HEK293 (cell line): ENCODE measurements around the gene RTKN.

Experiments used
- CTCF ChIA-PET: fragments of 350-600 bp; formaldehyde crosslinking; extraction: SDS; loops from one replicate; lab custom pipeline; 2021; ENCODE audit warnings: antibody characterized with exemption; lab: Yijun Ruan, JAX
- POLR2A ChIA-PET: fragments of 300-600 bp; formaldehyde crosslinking; extraction: SDS; loops from one replicate; lab custom pipeline; 2020; ENCODE audit warnings: antibody characterized with exemption, inconsistent platforms; lab: Yijun Ruan, JAX
- H3K27ac ChIP-seq: fragments of 200-500 bp; sonication (Bioruptor generic); 2 replicates; pipeline ENCODE4 v1.5.1; 2014; ENCODE audit warnings: low read depth, low read length, control low read depth, inconsistent platforms; ENCODE audit errors: extremely low read depth
- H3K36me3 ChIP-seq, 2 experiments: fragments of 200-500 bp in 1 of 2; sonication (Bioruptor generic) in 1 of 2; 1 replicate in 1 of 2; 2 replicates in 1 of 2; pipeline ENCODE4 v1.5.1; 2014 to 2017; ENCODE audit warnings: inconsistent platforms in 2 of 2, low read length in 2 of 2; ENCODE audit not compliant: control insufficient read depth in 2 of 2, insufficient read depth in 1 of 2
- H3K4me1 ChIP-seq: fragments of 200-500 bp; sonication (Bioruptor generic); 2 replicates; pipeline ENCODE4 v1.5.1; 2014; ENCODE audit warnings: mild to moderate bottlenecking, low read length, inconsistent platforms; ENCODE audit not compliant: control insufficient read depth, insufficient read depth
- H3K4me3 ChIP-seq: 2 replicates; pipeline ENCODE4 v1.5.1; 2011; ENCODE audit warnings: low read depth, mild to moderate bottlenecking, control low read depth, low read length, moderate library complexity
- H3K9me3 ChIP-seq: fragments of 200-500 bp; sonication (Bioruptor generic); 2 replicates; pipeline ENCODE4 v1.5.1; 2014; ENCODE audit warnings: low read depth, low read length, inconsistent platforms; ENCODE audit not compliant: control insufficient read depth, insufficient read depth
- FEZF1 ChIP-seq: fragments of 450-650 bp; formaldehyde crosslinking; IDR thresholded peaks from 2 replicates; pipeline ENCODE4 v1.5.1; 2016; ENCODE audit warnings: missing biosample characterization, missing genetic modification characterization
- SP2 ChIP-seq: fragments of 450-650 bp; formaldehyde crosslinking; IDR thresholded peaks from 2 replicates; pipeline ENCODE4 v1.5.1; 2016; ENCODE audit warnings: missing biosample characterization, missing genetic modification characterization
- SP3 ChIP-seq: fragments of 450-650 bp; formaldehyde crosslinking; IDR thresholded peaks from 2 replicates; pipeline ENCODE4 v1.5.1; 2016; ENCODE audit warnings: missing biosample characterization, missing genetic modification characterization
- SP7 ChIP-seq: fragments of 450-650 bp; formaldehyde crosslinking; IDR thresholded peaks from 2 replicates; pipeline ENCODE4 v1.5.1; 2016; ENCODE audit warnings: missing biosample characterization, missing genetic modification characterization
- ZBTB7A ChIP-seq: fragments of 450-650 bp; formaldehyde crosslinking; IDR thresholded peaks from 2 replicates; pipeline ENCODE4 v1.5.1; 2016; ENCODE audit warnings: low read depth, missing biosample characterization, missing genetic modification characterization
- ZNF155 ChIP-seq: fragments of 450-650 bp; formaldehyde crosslinking; IDR thresholded peaks from 2 replicates; pipeline ENCODE4 v1.5.1; 2016; ENCODE audit warnings: missing biosample characterization, missing genetic modification characterization
- ZNF248 ChIP-seq: fragments of 450-650 bp; formaldehyde crosslinking; IDR thresholded peaks from 2 replicates; pipeline ENCODE4 v1.5.1; 2017; ENCODE audit warnings: missing biosample characterization, missing genetic modification characterization
- ZNF335 ChIP-seq: fragments of 450-650 bp; formaldehyde crosslinking; conservative IDR thresholded peaks from 2 replicates; pipeline ENCODE4 v1.5.1; 2016; ENCODE audit warnings: missing biosample characterization, missing genetic modification characterization
- ZNF629 ChIP-seq: fragments of 450-650 bp; formaldehyde crosslinking; IDR thresholded peaks from 2 replicates; pipeline ENCODE4 v1.5.1; 2017; ENCODE audit warnings: missing biosample characterization, missing genetic modification characterization
- TF ChIP-seq, protein P1 (sequence below): fragments of 450-650 bp; formaldehyde crosslinking; IDR thresholded peaks from 2 replicates; pipeline ENCODE4 v1.5.1; 2016; ENCODE audit warnings: missing biosample characterization, missing genetic modification characterization
- TF ChIP-seq, protein P2 (sequence below): fragments of 450-650 bp; formaldehyde crosslinking; IDR thresholded peaks from 2 replicates; pipeline ENCODE4 v1.5.1; 2017; ENCODE audit warnings: missing biosample characterization, missing genetic modification characterization
- TF ChIP-seq, protein P3 (sequence below): fragments of 450-650 bp; formaldehyde crosslinking; IDR thresholded peaks from 2 replicates; pipeline ENCODE4 v1.5.1; 2017; ENCODE audit warnings: missing biosample characterization, missing genetic modification characterization
- TF ChIP-seq, protein P4 (sequence below): fragments of 450-650 bp; formaldehyde crosslinking; IDR thresholded peaks from 2 replicates; pipeline ENCODE4 v1.5.1; 2016; ENCODE audit warnings: missing biosample characterization, missing genetic modification characterization
- TF ChIP-seq, protein P5 (sequence below): fragments of 450-650 bp; formaldehyde crosslinking; IDR thresholded peaks from 2 replicates; pipeline ENCODE4 v1.5.1; 2017; ENCODE audit warnings: missing biosample characterization, missing genetic modification characterization

RTKN gene

DNA sequence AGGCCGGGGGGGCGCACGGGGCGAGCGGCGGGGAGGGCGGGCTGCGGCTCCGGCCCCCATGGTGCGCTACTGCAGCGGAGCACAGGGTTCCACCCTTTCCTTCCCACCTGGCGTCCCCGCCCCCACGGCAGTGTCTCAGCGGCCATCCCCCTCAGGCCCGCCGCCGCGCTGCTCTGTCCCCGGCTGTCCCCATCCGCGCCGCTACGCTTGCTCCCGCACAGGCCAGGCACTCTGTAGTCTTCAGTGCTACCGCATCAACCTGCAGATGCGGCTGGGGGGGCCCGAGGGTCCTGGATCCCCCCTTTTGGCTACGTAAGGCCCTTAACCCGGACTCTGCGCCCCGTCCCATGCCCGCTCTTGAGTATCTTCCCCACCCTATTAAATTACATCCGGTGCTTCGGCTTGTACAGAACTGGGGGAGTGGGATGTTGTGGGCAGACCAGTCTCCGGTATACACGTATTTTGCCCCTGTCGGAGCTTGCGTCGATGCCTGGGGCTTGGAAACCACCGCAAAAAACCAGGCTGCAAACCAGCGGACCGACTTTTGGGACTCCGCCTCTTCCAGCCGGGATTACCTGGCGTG lies 15.9 kb upstream of the RTKN start (continued):
- TF ChIP-seq, protein P1, sequence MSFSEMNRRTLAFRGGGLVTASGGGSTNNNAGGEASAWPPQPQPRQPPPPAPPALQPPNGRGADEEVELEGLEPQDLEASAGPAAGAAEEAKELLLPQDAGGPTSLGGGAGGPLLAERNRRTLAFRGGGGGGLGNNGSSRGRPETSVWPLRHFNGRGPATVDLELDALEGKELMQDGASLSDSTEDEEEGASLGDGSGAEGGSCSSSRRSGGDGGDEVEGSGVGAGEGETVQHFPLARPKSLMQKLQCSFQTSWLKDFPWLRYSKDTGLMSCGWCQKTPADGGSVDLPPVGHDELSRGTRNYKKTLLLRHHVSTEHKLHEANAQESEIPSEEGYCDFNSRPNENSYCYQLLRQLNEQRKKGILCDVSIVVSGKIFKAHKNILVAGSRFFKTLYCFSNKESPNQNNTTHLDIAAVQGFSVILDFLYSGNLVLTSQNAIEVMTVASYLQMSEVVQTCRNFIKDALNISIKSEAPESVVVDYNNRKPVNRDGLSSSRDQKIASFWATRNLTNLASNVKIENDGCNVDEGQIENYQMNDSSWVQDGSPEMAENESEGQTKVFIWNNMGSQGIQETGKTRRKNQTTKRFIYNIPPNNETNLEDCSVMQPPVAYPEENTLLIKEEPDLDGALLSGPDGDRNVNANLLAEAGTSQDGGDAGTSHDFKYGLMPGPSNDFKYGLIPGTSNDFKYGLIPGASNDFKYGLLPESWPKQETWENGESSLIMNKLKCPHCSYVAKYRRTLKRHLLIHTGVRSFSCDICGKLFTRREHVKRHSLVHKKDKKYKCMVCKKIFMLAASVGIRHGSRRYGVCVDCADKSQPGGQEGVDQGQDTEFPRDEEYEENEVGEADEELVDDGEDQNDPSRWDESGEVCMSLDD (tag by site-specific recombination) = peak; percentile 63
- TF ChIP-seq SP7 (tag by site-specific recombination) = peak; percentile 66
- TF ChIP-seq, protein P2, sequence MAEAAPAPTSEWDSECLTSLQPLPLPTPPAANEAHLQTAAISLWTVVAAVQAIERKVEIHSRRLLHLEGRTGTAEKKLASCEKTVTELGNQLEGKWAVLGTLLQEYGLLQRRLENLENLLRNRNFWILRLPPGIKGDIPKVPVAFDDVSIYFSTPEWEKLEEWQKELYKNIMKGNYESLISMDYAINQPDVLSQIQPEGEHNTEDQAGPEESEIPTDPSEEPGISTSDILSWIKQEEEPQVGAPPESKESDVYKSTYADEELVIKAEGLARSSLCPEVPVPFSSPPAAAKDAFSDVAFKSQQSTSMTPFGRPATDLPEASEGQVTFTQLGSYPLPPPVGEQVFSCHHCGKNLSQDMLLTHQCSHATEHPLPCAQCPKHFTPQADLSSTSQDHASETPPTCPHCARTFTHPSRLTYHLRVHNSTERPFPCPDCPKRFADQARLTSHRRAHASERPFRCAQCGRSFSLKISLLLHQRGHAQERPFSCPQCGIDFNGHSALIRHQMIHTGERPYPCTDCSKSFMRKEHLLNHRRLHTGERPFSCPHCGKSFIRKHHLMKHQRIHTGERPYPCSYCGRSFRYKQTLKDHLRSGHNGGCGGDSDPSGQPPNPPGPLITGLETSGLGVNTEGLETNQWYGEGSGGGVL (tag by site-specific recombination) = peak; percentile 69; the same call in 1 of the 2 replicates
- no peak for TF ChIP-seq ZNF248 (tag by site-specific recombination)
- TF ChIP-seq, protein P3, sequence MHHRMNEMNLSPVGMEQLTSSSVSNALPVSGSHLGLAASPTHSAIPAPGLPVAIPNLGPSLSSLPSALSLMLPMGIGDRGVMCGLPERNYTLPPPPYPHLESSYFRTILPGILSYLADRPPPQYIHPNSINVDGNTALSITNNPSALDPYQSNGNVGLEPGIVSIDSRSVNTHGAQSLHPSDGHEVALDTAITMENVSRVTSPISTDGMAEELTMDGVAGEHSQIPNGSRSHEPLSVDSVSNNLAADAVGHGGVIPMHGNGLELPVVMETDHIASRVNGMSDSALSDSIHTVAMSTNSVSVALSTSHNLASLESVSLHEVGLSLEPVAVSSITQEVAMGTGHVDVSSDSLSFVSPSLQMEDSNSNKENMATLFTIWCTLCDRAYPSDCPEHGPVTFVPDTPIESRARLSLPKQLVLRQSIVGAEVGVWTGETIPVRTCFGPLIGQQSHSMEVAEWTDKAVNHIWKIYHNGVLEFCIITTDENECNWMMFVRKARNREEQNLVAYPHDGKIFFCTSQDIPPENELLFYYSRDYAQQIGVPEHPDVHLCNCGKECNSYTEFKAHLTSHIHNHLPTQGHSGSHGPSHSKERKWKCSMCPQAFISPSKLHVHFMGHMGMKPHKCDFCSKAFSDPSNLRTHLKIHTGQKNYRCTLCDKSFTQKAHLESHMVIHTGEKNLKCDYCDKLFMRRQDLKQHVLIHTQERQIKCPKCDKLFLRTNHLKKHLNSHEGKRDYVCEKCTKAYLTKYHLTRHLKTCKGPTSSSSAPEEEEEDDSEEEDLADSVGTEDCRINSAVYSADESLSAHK (tag by site-specific recombination) = peak; percentile 59
- TF ChIP-seq FEZF1 = peak; percentile 80
- TF ChIP-seq ZBTB7A (tag by site-specific recombination) = 0 out of 2 replicates have a peak, but pooled peaks have one; percentile 65
- TF ChIP-seq, protein P4, sequence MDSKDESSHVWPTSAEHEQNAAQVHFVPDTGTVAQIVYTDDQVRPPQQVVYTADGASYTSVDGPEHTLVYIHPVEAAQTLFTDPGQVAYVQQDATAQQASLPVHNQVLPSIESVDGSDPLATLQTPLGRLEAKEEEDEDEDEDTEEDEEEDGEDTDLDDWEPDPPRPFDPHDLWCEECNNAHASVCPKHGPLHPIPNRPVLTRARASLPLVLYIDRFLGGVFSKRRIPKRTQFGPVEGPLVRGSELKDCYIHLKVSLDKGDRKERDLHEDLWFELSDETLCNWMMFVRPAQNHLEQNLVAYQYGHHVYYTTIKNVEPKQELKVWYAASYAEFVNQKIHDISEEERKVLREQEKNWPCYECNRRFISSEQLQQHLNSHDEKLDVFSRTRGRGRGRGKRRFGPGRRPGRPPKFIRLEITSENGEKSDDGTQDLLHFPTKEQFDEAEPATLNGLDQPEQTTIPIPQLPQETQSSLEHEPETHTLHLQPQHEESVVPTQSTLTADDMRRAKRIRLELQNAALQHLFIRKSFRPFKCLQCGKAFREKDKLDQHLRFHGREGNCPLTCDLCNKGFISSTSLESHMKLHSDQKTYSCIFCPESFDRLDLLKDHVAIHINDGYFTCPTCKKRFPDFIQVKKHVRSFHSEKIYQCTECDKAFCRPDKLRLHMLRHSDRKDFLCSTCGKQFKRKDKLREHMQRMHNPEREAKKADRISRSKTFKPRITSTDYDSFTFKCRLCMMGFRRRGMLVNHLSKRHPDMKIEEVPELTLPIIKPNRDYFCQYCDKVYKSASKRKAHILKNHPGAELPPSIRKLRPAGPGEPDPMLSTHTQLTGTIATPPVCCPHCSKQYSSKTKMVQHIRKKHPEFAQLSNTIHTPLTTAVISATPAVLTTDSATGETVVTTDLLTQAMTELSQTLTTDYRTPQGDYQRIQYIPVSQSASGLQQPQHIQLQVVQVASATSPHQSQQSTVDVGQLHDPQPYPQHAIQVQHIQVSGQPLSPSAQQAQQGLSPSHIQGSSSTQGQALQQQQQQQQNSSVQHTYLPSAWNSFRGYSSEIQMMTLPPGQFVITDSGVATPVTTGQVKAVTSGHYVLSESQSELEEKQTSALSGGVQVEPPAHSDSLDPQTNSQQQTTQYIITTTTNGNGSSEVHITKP (tag by site-specific recombination) = 0 out of 2 replicates have a peak, but pooled peaks have one; percentile 17
- TF ChIP-seq, all 188 proteins: peak for 51

DNA sequence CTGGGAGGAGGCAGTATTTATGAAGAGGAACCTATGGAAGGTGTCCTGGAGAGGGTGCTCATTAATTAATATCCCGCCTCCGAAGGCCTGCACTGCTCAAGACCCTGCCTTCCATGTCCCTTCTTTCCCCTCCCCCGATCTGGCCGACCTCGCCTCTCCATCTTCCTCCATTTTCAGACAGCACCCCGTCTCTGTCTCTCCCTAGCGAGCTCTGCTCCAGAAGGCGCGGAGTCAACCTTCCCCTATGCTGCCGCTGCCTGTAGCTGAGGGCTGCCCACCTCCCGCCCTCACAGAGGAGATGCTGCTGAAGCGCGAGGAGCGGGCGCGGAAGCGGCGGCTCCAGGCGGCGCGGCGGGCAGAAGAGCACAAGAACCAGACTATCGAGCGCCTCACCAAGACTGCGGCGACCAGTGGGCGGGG lies 15.4 kb upstream of the RTKN start:
- POLR2A ChIA-PET = interaction anchor here (0.7 to 3.8 kb wide), 12 partner anchors 8 to 1223 kb away, joined by 3 to 37 read pairs (median 3); partner anchors contain the start of genes CCDC142, CCT7, MOGS and PCGF1
- CTCF ChIA-PET = interaction anchor here (0.6 to 1.6 kb wide), 7 partner anchors 10 to 122 kb away, joined by 3 to 6 read pairs (median 4); partner anchors contain the start of genes CCDC142 and TTC31
- peak overlapping the region; percentile 96 for H3K27ac ChIP-seq

More for the DNA sequence above, 15.4 kb upstream of the RTKN start:
- peaks cover 5% of the 10 kb centered on the region for H3K4me1 ChIP-seq
- H3K36me3 ChIP-seq = peaks cover 0 to 23% of the 10 kb centered on the region in 2 experiments; a peak in 1 of 3 replicates
- TF ChIP-seq ZNF335 (tag by site-specific recombination) = peak; percentile 86
- peak; percentile 47; the same call in 1 of the 2 replicates for TF ChIP-seq SP3 (tag by site-specific recombination)
- no peak for TF ChIP-seq ZNF155 (tag by site-specific recombination)
- peak; percentile 67 for TF ChIP-seq SP2 (tag by site-specific recombination)
- TF ChIP-seq, protein P5, sequence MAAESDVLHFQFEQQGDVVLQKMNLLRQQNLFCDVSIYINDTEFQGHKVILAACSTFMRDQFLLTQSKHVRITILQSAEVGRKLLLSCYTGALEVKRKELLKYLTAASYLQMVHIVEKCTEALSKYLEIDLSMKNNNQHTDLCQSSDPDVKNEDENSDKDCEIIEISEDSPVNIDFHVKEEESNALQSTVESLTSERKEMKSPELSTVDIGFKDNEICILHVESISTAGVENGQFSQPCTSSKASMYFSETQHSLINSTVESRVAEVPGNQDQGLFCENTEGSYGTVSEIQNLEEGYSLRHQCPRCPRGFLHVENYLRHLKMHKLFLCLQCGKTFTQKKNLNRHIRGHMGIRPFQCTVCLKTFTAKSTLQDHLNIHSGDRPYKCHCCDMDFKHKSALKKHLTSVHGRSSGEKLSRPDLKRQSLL = 0 out of 2 replicates have a peak, but pooled peaks have one; percentile 49
- TF ChIP-seq ZNF629 (tag by site-specific recombination) = no peak
- H3K9me3 ChIP-seq = no peaks in the 10 kb centered on the region
- peak overlapping the region; percentile 60 for H3K4me3 ChIP-seq
